A549 (cell line): ENCODE measurements around the gene ZNF575.

Experiments used
- CTCF ChIP-seq: fragments of >200 bp; sonication (Bioruptor Twin); formaldehyde crosslinking; IDR thresholded peaks from 3 replicates; pipeline ENCODE4 v1.5.1; 2016
- HDAC2 ChIP-seq: fragments of 200-600 bp; sonication (generic); IDR thresholded peaks from 2 replicates; pipeline ENCODE4 v1.6.1; 2016
- MYC ChIP-seq: IDR thresholded peaks from 2 replicates; pipeline ENCODE4 v1.6.1; 2012; ENCODE audit warnings: mild to moderate bottlenecking, inconsistent platforms, low read length, improper control_type of control experiment, borderline replicate concordance
- POLR2A ChIP-seq: IDR thresholded peaks from 2 replicates; pipeline ENCODE4 v1.6.1; 2012; ENCODE audit warnings: mild to moderate bottlenecking, low read length

- peak; percentile 99 for TF ChIP-seq CTCF
- TF ChIP-seq POLR2A = no peak
- TF ChIP-seq HDAC2 = no peak
- TF ChIP-seq MYC = no peak
Measured at GRCh38 chr19:43519436-43520088, 13.4 kb upstream of the ZNF575 start.
